Body of pancreas (tissue), 4 donors: ENCODE data around the gene FCGR2B. TPM values are rescaled to one million over a fixed set of nuclear protein-coding genes. Genes with fewer than 3 reads are reported as not detected.
"Not testable (repeated sequence)": the region's sequence is repeated elsewhere in the genome, so short reads cannot be mapped to it uniquely, and the experiment has no call there.

Experiments used
- ATAC-seq: fragments of 150-250 bp; one replicate; pipeline ENCODE4 v1.9.1; 2016
- DNase-seq, 4 donors: peaks; one replicate each; pipeline ENCODE4 v3.0.0-alpha.2; 2019
- H3K27ac ChIP-seq, 4 donors: fragments of 200-600 bp; sonication (generic); 1 replicate in 3 of 4; 2 replicates in 1 of 4; pipeline versions ENCODE4 v1.5.1 to v1.6.1; 2016 to 2019; ENCODE audit warnings: mild to moderate bottlenecking in 1 of 4, mixed read lengths in 1 of 4, moderate library complexity in 1 of 4
- H3K27me3 ChIP-seq, 2 donors: fragments of 200-600 bp; sonication (generic); one replicate each; pipeline ENCODE4 v1.6.0; 2016; ENCODE audit warnings: mild to moderate bottlenecking in 1 of 2
- H3K36me3 ChIP-seq, 2 donors: fragments of 200-600 bp; sonication (generic); replicated peaks in 1 of 2; 2 replicates each; pipeline ENCODE4 v1.5.1; 2016; ENCODE audit warnings: low read depth in 2 of 2; ENCODE audit not compliant: insufficient read depth in 1 of 2
- H3K4me1 ChIP-seq: fragments of 200-600 bp; sonication (generic); one replicate; pipeline ENCODE4 v1.6.0; 2016
- H3K4me3 ChIP-seq, 2 donors: fragments of 200-600 bp; sonication (generic); 1 replicate in 1 of 2; 2 replicates in 1 of 2; pipeline ENCODE4 v1.5.1; 2016 to 2019
- H3K9me3 ChIP-seq, 3 donors: fragments of 200-600 bp; sonication (generic); 1 replicate in 2 of 3; 2 replicates in 1 of 3; pipeline ENCODE4 v1.5.1; 2016
- POLR2A ChIP-seq, 3 donors: fragments of 450-650 bp; IDR thresholded peaks; one replicate each; pipeline ENCODE4 v1.6.1; 2016; ENCODE audit warnings: antibody characterized with exemption in 3 of 3, mild to moderate bottlenecking in 2 of 3
- WGBS, 2 donors: methylation state at CpG; one replicate each; pipeline ENCODE4 v1.1.5; 2017; 5-methylcytosine and 5-hydroxymethylcytosine counted together
- intact Hi-C: fragments of 100-400 bp; cut with DNase I; formaldehyde crosslinking; loops from one replicate; pipeline ENCODE4 v1.15.1; 2023
- total RNA-seq, 2 donors: library from RNA; depleted of rRNA; stranded (reverse); fragments of >200 nt; gene quantifications; one replicate each; pipeline ENCODE4 v1.1.0, GENCODE V29; 2016
- TF ChIP-seq, protein P1 (sequence below), 7 experiments: fragments of 450-650 bp in 4 of 7; fragments of 200-600 bp in 3 of 7; sonication (generic) in 3 of 7; IDR thresholded peaks; one replicate each; pipeline ENCODE4 v1.5.1; 2016 to 2019; ENCODE audit warnings: antibody characterized with exemption in 7 of 7

FCGR2B gene
- total RNA-seq, 2 donors from 2014 or later, result 1.3 to 7.8 TPM

DNA sequence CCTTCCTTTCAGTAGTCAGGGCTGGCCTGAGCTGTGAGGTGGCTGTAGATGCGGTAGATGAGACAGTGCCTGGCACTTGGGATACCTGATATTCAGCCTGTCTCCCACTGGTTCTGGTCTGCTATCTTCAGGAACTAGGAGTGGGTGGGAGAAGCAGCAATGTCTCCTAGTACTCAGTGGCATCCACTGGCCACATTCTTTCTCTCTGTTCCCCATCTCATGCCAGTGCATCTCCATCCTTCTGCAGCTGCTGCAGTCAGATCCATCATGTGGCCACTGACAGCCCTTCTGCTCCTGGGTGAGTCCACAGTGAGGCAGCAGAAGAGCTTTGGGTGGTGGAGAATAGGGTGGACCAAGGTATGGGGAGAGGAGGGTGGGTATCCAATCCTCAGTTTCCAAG lies 59.5 kb downstream of the FCGR2B start:
- Histone ChIP-seq H3K4me1 (peaks cover 11% of the 10 kb centered on the region), H3K4me3 (no peak overlapping the region), H3K36me3 (no peaks in the 10 kb centered on the region), H3K9me3 (no peaks in the 10 kb centered on the region), H3K27me3 (no peaks in the 10 kb centered on the region), H3K27ac (no peak overlapping the region)
- DNase-seq (no peak), ATAC-seq (no peak)
- intact Hi-C loops, result no loop called here
- no peak for TF ChIP-seq POLR2A (IDR thresholded peaks at IDR 0.05)
- TF ChIP-seq, protein P1, sequence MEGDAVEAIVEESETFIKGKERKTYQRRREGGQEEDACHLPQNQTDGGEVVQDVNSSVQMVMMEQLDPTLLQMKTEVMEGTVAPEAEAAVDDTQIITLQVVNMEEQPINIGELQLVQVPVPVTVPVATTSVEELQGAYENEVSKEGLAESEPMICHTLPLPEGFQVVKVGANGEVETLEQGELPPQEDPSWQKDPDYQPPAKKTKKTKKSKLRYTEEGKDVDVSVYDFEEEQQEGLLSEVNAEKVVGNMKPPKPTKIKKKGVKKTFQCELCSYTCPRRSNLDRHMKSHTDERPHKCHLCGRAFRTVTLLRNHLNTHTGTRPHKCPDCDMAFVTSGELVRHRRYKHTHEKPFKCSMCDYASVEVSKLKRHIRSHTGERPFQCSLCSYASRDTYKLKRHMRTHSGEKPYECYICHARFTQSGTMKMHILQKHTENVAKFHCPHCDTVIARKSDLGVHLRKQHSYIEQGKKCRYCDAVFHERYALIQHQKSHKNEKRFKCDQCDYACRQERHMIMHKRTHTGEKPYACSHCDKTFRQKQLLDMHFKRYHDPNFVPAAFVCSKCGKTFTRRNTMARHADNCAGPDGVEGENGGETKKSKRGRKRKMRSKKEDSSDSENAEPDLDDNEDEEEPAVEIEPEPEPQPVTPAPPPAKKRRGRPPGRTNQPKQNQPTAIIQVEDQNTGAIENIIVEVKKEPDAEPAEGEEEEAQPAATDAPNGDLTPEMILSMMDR (IDR thresholded peaks at IDR 0.05), result no peak
- WGBS, 2 donors, result 79 to 90% methylated on average over 1 of the region's 1 CpG

DNA sequence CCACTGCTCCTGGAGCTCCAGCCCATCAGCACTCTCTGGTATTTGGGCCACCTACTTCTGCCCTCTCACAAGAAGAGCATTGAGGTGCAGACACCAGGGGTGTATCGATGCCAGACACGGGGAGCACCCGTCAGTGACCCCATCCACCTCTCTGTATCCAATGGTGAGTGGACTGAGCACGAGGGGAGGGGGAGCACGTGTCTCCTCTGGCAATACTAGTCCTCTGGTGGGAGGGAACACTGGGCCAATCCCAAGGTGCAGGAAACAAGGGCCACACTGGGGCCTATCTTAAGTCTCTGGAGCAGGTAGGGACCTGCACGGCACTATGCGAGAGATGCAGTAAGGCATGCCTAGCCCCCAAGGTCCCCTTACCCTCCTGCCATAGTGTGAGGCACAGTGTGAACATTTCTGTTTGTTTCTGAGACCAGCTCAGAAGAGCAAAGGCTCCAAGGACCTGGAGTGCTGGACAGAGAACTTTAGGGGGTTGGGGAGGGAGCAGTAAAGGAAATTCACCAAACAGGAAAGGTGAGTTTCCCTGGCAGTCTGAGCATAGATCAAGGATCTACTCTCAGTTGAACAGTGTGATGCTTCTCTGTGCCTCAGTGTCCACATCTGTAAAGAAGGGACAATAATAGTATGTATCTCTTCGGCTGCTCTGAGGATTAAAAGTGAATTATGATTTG lies 60.7 kb downstream of the FCGR2B start:
- Histone ChIP-seq H3K4me1 (peaks cover 16% of the 10 kb centered on the region), H3K9me3 (no peaks in the 10 kb centered on the region), H3K36me3 (no peaks in the 10 kb centered on the region), H3K27ac (no peak overlapping the region), H3K4me3 (no peak overlapping the region), H3K27me3 (no peaks in the 10 kb centered on the region)
- intact Hi-C loops, result no loop called here
- no peak for TF ChIP-seq POLR2A (IDR thresholded peaks at IDR 0.05)
- TF ChIP-seq, protein P1 (IDR thresholded peaks at IDR 0.05), result no peak
- WGBS, 2 donors, result 73 to 75% methylated on average over 5 to 8 of the region's 8 CpGs
- DNase-seq, result no peak
- ATAC-seq, result no peak

DNA sequence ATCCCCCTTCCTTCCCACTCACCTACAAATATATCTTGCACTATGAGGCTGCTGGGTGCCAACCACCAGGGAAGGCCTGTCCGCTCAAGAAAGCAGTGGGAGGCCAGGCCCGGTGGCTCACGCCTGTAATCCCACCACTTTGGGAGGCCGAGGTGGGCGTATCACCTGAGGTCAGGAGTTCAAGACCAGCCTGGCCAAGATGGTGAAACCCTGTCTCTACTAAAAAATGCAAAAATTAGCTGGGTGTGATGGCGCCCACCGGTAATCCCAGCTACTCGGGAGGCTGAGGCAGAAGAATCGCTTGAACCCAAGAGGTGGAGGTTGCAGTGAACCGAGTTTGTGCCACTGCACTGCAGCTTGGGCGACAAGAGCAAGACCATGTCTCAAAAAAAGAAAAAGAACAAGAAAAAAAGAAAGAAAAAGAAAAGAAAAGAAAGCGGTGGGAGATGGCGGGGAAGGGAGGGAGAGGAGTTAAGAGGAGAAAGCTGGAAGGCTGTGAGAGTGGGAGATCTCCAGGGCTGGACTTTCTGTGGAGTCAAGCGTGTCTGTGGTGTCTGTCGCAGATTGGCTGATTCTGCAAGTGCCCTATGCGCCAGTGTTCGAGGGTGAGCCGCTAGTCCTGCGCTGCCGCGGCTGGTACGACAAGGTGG lies 62.4 kb downstream of the FCGR2B start:
- Histone ChIP-seq H3K4me1 (peaks cover 16% of the 10 kb centered on the region), H3K27ac (peak overlapping the region in 2 of 4 donors; percentile 80 to 82)
- H3K9me3 ChIP-seq, H3K4me3 ChIP-seq, DNase-seq, H3K36me3 ChIP-seq, intact Hi-C loops, ATAC-seq, H3K27me3 ChIP-seq: not testable (repeated sequence)
- 49 to 63% methylated on average over 17 to 22 of the region's 22 CpGs for WGBS, 2 donors

DNA sequence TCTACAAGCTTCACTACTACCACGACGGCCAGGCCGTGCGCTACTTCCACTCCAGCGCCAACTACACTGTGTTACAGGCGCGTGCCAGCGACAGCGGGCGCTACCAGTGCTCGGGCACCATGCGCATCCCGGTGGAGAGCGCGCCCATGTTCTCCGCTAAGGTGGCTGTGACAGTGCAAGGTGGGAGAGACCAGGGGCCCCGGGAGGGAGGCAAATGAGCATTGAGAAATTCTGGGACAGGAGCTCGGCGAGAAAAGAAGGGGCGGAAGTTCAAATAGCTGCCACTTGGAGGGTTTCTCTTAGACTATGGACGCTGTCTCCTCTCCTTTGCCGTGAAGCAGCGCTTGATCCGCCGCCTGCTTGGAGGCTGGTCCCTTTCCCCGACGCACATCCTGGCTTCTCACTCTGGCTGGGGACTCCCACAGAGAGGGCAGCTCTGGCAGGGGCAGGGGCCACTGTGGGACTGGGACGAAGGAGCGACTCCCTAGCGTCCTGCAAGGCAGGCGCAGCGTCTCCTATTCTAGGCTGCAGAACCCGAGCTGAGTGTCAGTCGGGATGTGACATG lies 63.0 kb downstream of the FCGR2B start:
- TF ChIP-seq POLR2A (IDR thresholded peaks at IDR 0.05), result no peak
- TF ChIP-seq, protein P1 (IDR thresholded peaks at IDR 0.05), result peak in 3 of 7 experiments; percentile 22 to 41 (median 34)
- DNase-seq (peak; percentile 33 to 60 (median 46)), ATAC-seq (peak; percentile 23)
- Histone ChIP-seq H3K27ac (peak overlapping the region; percentile 73 to 82 (median 80)), H3K9me3 (no peaks in the 10 kb centered on the region), H3K4me3 (peak overlapping the region; percentile 55 to 68), H3K36me3 (no peaks in the 10 kb centered on the region), H3K4me1 (peaks cover 16% of the 10 kb centered on the region), H3K27me3 (no peaks in the 10 kb centered on the region)
- intact Hi-C loops, result no loop called here
- WGBS, 2 donors, result 0 to 1% methylated on average over 24 to 34 of the region's 34 CpGs

DNA sequence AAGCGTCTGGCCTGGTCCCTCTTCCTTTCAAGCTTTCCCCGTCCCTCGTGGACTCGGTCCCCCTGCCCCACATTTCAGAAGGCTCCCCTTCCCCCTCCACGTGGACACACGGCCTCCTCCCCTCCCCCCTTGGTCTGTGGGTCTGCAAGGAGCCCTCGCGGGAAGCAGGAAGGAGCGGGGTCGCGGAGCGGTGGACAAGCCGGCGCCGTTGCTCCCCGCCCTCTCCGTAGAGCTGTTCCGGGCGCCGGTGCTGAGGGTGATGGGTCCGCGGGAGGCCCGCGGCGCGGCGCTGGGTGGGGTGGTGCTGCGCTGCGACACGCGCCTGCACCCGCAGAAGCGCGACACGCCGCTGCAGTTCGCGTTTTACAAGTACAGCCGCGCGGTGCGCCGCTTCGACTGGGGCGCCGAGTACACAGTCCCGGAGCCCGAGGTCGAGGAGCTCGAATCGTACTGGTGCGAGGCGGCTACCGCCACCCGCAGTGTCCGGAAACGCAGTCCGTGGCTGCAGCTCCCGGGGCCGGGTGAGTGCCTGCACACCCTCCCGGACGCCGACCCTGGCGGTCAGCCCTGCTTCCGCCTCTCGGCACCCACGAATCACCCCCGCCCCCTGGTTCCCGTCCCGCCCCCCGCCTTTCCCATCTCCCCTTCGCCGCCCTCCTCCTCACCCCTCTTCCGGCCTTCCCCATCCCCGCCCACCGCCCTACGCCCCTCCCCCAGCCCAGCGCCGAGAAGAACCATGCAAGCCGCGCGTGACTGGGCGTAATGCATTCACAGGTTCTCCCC lies 63.7 kb downstream of the FCGR2B start:
- no peaks in the 10 kb centered on the region for H3K36me3 ChIP-seq
- H3K27ac ChIP-seq, result peak overlapping the region; percentile 73 to 82 (median 80)
- no peaks in the 10 kb centered on the region for H3K27me3 ChIP-seq
- H3K4me3 ChIP-seq, result peak overlapping the region; percentile 55 to 68
- DNase-seq (peak; percentile 86 to 93 (median 91)), ATAC-seq (peak; percentile 90)
- peak; percentile 68 to 89 (median 85) for TF ChIP-seq POLR2A (IDR thresholded peaks at IDR 0.05)
- TF ChIP-seq, protein P1 (IDR thresholded peaks at IDR 0.05), result peak in 4 of 7 experiments; percentile 23 to 35 (median 28)
- 0 to 1% methylated on average over 19 to 77 of the region's 83 CpGs for WGBS, 2 donors
- no peaks in the 10 kb centered on the region for H3K9me3 ChIP-seq
- intact Hi-C loops, result no loop called here
- peaks cover 16% of the 10 kb centered on the region for H3K4me1 ChIP-seq
